Stimulated activated CD4-positive, alpha-beta T cell treated with anti-CD3 and anti-CD28 coated beads, Interleukin-15, amount 100 ng/mL, for 1 hour (primary cell): ENCODE data around the gene TVP23C.
"Not testable (repeated sequence)": the region's sequence is repeated elsewhere in the genome, so short reads cannot be mapped to it uniquely, and the experiment has no call there.

Experiments used
- DNase-seq, 2 donors: peaks; one replicate each; pipeline ENCODE4 v3.0.0-alpha.2; 2020; ENCODE audit warnings: low read depth in 1 of 2, low spot score in 1 of 2

TVP23C gene

DNA sequence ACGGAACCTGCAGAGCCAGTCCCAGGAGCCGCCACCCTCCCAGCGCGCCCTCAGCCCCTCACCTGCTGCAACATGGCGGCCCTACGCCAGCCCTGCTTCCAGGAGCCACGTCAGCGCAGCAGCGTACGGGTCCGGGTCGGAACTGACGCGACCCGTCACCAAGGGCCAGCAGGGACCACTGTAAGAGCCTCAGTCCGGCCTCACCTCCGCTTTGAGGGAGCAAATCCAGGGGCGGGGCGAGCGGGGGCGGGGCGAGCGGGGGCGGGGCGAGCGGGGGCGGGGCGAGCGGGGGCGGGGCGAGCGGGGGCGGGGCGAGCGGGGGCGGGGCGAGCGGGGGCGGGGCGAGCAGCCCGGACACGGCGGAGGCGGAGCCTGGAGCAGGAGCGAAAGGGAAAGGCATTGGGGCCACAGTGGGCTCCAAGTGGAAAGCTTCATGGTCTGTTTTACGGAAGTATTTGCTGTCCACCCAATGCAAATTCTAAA is at the start of gene TVP23C:
Gene TVP23C (minus strand): TSS at position 109 of the 483 bp plus-strand sequence. CDS start 35 bp downstream, at position 74.
- DNase-seq, result peak; percentile 44 to 47

DNA sequence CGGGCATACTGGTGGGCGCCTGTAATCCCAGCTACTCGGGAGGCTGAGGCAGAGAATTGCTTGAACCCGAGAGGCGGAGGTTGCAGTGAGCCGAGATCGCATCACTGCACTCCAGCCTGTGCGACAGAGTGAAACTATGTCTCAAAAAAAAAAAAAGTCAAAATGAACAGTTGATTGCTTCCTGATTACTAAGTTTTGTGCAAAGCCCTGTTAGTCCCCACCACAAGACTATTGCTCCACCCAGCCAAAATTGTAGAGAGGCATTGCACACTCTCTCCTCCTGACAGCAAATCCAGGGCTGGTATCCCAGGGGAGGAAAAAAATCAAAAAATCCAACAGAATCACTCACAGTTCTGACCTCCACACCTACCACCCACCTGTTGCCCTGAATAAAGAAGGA is 29.7 kb upstream of the TVP23C start:
- not testable (repeated sequence) for DNase-seq

DNA sequence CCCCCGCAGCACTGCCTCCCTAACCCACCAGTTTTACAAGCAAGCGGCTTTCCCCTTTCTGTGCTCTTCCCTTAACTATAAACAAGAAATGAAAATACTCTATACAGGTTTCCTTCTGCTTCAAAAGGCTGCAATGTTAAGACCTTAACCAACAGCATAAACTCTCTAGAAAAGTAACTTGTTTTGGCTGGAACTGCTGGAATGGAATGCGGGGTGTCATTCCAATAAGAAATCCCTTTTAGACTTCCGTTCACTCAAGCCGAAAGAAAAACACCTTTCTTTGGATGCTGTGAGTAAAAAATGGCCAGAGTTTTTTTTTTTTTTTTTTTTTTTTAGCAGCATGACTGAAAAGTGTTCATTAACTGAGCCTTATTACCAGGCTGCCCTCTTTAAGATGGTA is 28.7 kb upstream of the TVP23C start:
- not testable (repeated sequence) for DNase-seq

DNA sequence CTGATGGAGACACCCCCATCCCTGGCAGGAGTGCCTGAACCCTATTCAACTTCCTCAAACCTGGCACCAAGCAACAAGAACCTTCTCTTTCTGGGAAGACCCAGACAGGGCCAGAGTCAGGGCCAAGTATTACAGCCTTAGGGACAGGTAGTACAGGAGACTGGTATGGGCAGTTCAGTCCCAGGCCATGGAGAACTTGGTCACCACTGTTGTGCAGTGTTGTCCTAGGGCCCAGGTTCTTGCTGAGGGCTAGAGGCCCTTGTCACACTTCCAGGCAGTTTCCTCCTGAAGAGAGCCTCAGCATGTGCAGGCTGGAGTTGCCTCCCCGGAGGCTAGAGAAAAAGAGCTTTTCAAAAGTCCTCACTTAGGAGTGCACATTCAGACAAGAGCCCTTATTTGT is 27.6 kb upstream of the TVP23C start:
- DNase-seq, result not testable (repeated sequence)

DNA sequence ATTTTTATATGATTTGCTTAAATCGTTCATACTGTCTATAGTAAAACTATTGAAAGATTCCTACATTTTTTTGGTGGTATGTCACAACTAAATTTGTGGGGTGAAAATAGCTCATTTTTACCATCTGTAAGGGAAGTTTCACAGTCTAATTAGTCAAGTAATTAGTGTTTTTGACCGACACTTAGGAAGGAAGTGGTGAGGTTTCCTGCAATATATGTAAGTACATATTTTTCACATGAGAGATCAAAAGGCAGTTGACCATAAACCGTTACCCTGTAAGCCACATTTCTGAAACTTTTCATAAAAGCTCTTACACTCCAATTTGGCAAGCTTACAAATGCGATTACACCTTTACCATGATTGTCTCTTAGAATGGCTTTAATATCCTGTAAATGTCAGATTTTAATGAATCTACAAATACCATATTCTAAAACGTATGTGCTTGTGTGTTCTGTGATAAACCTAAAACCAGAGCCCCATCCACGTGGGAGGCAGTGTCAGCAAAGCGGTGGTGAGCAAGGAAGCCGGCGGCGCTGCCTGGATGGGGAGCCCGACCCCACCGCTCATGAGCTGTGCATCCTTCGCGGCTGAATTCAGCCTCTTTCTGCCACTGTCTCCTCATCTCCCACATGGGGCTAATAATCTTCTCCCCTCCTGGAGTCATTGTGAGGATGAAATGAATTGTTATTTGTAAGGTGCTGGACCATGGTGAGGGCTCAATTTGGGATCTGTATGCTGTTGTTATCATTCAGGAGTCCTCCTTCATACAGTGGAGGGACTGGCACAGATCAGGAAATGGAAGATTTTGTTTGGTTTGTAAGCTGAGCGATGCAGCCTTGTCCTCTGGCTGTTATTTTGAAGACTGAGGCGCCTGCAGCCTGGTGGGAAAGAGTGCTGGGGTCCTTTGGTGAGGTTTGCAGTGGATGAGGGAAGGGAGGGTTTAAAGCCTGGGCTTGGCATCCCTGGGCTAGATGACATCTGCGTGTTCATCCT is 26.6 kb upstream of the TVP23C start:
- not testable (repeated sequence) for DNase-seq

DNA sequence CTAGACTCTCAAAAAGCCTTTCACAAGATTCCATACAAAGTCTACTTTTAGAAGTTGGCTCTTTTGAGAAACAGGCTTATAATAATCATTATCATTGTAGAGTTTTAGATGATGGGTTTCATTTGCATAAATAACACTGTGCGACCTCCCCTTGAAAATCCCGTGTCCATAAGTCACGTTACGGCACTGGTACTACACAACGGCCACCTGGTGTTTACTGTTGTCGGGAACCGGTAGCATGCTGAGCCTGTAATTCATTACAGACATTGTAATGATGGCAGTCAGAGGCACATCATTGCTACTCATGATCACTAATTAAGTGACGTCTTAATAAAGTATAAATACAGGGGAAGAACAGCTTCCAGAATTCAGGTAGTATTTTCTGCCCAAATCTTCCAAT is 24.7 kb upstream of the TVP23C start:
- DNase-seq, result not testable (repeated sequence)

DNA sequence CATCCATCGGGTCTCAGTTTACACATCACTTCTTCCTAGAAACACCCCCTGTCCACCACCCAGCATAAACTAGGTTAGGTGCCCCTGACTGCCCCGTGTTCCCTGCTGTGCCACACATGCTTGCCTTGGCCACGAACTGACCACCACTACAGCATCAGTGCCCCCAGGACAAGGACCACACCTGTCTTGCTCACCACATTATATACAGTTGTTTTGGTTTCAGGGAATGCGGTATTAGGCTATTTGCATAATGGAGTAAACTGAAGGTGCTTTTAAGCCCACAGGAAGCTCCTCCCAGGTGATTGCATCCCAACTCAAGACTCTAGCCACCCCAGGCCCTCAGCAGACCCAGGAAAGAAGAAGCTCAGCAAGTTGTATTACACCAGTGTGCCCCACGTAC is 20.0 kb upstream of the TVP23C start:
- not testable (repeated sequence) for DNase-seq

DNA sequence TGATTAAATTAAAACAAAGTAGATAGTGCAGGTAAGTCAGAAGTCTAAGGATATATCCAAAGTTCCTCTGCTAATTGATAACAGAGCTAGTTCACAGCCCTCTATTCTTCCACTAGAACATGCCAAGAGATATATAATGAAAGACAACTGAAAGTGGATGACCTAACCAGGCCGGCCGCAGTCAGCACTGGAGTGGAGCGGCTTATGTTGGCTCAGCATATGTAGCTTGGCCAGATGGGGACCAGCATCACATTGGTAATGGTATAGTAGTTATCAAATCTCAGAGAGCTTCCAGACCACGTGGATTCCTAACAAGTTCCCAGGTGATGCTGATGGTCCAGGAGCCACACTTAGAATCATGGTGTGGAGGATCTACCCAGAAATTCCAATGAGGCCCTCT is 18.2 kb upstream of the TVP23C start:
- not testable (repeated sequence) for DNase-seq

DNA sequence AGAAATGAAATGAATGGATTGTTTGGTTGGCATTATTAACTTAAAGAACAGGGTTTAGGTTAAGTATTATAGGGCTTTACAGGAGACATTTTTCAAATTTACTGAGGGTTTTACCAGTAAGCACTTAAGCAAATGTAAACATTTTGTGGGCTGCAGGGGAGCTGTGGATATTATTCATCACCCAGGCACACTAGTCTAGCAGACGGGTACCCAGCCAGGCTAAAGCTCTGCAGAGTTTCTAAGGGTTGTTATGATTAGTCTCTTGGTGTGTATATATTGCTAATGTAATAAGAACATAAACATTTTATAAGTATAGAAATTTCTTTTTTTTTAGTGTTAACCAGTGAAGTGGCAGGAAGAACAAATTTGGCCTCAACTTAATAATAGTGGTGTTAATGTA is 13.6 kb upstream of the TVP23C start:
- not testable (repeated sequence) for DNase-seq

DNA sequence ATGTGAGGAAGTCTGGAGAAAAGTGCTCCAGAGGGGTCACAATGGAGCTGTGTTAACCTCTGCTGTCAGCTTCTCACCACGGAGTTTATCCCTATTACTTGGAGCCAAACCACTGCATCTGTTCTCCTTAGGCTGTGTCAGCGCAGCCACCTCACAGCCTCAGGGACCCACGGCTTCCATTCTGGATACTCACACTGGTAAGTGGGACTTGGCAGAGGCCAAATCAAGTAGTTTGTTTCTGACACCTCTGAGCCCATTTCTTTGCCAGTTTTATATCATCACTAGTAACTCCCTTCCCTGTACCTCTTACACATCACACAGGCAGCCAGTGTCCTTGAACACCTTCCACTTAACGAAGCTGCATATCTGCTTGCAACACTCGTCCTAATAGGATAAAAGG is 11.4 kb upstream of the TVP23C start:
- not testable (repeated sequence) for DNase-seq

DNA sequence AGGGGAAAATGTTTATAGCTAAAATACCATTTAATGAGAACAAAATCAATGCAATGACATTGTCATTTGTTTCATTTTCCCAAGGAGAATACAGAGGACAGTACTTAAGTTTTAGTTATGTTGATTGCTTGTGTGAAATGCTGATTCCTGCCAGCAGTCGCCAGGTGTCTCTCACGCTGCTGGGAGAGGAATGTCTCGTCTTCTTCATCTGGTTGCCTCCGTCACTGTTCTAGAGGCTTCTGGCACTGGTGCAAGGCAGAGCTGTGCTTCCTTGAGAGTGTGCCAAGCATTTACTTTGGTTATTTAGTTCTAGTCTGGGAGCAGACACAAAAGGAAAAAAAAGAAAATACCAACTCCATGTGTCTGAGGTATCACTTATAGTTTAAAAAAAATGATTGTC is 10.6 kb upstream of the TVP23C start:
- not testable (repeated sequence) for DNase-seq

DNA sequence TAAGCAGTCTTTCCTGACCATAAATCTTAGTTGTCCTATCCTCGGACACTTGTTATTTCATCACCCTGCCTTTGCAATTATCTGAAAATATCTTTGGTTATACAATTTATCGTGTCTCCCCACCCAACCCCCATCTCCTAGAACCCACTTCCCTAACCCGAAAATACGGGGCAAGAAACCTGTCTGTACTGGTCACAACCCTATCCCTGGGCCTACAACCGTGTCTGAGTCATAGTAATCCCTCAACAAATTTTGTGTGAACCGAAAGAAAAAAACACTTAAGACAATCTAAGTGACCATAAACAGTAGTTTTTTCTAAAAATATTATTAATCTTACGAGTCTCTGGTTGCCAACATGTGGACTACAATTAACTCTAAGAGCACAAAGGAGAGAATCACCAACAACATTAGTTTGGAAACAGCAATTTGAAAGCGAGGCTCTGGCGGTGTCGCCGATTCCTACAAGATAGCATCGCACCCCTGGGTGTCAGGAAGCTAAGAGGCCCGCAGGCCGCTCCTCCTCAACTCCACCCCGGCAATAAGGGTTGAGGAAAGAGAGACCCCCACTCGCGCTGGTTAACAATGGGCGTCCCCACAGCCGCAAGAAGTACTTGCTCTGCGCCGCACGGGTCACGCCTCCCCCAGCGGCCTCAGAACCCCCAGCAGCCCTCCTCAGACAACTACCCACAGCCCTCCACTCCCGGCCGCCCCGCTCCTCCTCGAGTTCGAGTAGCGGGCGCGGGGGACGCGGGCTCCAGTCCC is 489 bp downstream of the TVP23C start:
- not testable (repeated sequence) for DNase-seq

DNA sequence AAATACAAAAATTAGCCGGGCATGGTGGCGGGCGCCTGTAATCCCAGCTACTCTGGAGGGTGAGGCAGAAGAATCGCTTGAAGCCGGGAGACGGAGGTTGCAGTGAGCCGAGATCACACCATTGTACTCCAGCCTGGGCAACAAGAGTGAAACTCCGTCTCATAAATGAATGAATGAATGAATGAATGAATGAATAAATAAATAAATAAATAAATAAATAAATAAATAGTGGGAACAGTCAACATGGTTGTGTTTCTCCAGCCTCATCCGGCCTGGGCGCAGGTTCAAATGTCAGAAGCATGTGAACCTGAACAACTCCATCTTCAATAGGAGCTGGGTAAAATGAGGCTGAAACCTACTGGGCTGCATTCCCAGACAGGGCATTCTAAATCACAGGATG is 1.8 kb downstream of the TVP23C start:
- DNase-seq, result not testable (repeated sequence)

DNA sequence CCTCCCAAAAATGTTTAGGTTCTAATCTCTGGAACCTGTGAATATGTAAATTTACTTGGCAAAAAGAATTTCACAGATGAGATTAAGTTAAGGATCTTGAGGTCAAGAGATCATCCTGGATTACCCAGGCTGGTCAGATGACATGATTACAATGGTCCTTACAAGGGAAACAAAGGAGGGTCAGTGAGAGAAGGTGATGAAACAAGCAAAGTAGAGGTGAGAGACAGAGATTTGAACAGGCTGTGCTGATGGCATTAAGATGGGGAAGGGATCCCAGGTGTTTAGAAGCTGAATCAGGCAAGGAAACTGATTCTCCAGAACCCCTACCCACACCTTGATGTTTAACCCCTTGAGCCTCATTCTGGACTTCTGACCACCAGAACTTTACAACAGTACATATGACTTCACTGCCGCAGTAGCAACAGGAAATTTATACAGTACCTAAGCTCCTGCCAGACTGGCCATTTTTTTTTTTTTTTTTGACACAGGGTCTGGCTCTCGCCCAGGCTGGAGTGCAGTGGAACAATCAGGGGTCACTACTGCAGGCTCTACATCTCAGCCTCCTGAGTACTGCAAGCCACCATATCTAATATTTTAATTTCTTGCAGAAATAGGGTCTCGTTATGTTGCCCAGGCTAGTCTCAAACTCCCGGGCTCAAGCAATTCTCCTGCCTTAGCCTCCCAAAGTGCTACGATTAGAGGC is 4.7 kb downstream of the TVP23C start:
- not testable (repeated sequence) for DNase-seq

DNA sequence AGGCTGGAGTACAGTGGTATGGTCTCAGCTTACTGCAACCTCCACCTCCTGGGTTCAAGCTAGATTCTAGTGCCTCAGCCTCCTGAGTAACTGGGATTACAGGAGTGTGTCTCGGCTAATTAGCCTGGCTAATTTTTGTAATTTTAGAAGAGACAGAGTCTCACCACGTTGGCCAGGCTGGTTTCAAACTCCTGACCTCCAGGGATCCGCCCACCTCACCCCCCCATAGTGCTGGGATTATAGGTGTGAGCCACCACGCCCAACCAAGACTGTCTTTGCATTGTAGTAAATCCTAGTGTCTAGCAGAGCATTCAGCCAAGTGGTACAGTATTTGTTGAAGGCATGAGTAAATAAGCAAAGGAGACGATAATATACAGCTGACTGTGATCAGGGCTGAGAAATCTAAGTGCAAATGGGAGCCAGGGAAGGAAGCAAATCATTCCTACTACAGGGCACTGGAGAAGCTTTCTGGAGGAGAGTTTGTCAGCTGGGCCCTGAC is 5.9 kb downstream of the TVP23C start:
- DNase-seq, result not testable (repeated sequence)

DNA sequence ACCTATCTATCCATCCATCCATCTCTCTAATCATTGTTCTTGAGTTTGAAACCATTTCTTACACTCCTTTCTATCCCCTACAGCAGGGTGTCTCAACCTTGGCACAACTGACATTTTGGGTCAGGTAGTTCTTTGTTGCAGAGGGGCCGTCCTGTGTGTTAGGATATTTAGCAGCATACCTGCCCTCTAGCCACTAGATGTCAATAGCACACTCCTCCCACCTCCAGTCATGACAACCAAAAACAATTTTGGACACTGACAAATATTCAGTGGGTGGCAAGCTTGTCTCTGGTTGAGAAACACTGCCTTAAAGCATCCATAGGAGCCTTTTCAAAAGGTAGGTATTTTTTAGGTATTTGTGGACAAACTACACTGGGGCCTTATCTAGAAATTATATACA is 10.4 kb downstream of the TVP23C start:
- DNase-seq, result not testable (repeated sequence)

DNA sequence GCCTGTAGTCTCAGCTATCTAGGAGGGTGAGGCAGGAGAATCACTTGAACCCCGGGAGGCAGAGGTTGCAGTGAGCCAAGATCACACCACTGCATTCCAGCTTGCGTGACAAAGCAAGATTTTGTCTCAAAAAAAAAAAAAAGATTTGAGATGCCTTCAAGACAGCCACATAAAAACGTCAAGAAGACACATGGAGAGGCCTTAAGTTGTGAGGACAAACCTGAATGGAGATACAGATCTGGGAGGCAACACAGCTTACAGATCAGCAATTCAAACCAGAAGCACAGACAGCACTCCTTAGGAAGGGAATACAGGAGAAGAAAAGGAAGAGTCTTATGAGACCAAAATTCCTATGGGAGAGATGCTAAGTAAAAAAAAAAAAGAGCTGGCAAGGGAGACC is 13.7 kb downstream of the TVP23C start:
- DNase-seq, result not testable (repeated sequence)

DNA sequence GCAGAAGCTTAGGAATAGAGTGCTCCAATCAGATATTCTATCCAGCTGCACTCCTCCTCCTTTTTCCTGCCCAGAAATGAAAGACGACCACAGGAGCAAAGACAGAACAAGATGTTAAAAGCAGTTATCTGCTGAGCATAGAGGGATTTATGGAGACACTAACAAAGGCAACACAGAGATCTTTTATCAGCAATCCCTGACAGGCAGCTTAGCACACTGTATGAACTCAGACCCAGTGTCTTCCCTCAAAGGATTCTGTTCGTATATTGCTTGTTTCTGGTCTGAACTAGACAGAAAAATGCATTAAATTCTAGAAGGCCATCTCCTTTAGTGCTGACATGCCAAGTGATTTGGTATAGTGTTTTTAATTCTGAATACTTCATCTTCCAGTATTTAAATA is 16.7 kb downstream of the TVP23C start:
- DNase-seq, result not testable (repeated sequence)

DNA sequence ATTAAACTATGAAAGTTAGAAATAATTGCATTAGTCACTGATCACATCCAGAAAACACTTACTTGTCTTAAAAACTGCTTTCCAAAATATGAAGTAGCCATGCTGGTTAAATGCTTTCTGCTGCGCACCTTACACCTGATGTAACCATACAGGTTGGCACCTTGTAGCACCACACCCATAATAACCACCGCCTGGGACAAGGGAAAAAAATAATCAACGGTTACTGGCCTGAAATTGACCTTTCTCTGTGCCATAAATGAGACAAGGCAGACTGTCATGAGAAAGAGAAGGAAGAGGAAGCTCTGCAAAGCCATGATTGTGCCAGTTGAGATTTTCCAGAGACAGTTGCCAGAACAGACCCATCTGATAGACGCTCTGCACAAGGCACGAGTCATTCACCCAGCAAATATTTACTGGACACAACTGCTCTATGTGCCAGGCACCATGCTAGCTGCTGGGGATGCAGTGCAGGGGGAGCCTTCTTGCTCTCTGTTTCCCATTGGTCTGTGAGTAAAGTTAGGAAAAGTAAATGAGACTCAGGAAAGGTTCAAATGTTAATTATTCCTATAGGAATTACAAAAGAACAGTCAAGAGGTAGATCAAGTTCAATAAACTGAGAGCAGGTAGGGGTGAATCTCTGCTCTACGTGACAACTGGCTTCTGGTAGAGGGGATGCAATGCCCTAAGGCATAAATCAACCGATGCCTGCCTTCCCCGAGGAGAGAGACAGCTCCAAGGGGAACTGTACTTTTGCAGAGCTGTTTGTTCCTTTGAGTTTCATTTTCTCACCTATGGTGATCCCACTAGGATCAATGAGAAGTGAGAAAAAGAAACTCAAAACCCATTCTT is 22.7 kb downstream of the TVP23C start:
- DNase-seq, result not testable (repeated sequence)

DNA sequence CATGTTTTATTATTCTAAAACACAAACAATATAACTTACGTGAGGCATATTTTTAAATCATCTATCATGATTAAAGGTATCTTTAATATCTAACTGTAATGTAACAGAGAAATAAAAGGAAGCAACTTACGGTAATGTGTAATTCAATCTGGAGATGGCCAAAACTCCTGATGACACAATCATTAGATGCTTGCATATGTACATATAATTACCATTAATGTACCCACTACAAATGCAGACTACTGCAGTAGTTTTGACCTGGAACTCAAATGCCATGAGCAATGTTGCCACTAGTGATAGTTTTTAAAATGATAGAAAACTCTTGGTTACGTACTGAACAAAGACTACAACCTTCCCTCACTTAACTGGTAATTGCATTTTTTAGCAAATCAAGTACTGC is 30.2 kb downstream of the TVP23C start:
- not testable (repeated sequence) for DNase-seq
